GM10266 (cell line): Measurements from ENCODE around the gene C5orf58.
A peak's percentile ranks its signal among the peaks of the same experiment; 100 is the strongest.

Experiments used
- DNase-seq: peaks from one replicate; pipeline ENCODE4 v3.0.0; 2012; ENCODE audit errors: extremely low spot score
- TF ChIP-seq, protein P1 (sequence below): IDR thresholded peaks from 2 replicates; pipeline ENCODE4 v1.5.1; 2012; ENCODE audit warnings: mild to moderate bottlenecking, low read depth; ENCODE audit not compliant: control insufficient read depth, insufficient read depth; ENCODE audit errors: missing control alignments

C5orf58 gene, protein sequence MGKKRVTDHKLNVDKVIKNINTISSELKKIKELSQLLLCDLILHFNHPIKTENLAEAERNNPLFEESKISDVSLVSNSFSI

DNA sequence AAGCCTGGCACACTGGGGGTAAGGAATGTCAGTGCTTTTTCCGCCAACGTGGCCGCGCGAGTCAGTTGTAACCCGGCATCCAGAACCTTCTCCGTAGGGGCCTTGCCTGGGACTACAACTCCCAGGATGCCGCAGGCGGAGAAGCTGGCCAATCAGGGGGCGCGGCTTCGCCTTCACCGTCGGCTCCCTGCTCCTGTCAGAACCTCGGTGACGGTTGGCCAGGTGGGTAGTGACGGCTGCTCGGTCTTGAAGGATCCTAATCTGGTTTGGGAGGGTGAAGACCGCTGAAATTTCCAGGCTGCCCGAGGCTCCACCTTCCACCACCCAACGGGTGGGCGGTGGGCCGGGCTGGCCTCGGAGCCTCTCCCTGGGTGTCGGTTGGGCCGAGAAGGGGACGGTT is at the start of gene C5orf58:
Gene C5orf58, plus strand, starts transcription at position 200 of the 400 bp plus-strand sequence. CDS start 1,992 bp downstream, outside the sequence.
- TF ChIP-seq, protein P1, sequence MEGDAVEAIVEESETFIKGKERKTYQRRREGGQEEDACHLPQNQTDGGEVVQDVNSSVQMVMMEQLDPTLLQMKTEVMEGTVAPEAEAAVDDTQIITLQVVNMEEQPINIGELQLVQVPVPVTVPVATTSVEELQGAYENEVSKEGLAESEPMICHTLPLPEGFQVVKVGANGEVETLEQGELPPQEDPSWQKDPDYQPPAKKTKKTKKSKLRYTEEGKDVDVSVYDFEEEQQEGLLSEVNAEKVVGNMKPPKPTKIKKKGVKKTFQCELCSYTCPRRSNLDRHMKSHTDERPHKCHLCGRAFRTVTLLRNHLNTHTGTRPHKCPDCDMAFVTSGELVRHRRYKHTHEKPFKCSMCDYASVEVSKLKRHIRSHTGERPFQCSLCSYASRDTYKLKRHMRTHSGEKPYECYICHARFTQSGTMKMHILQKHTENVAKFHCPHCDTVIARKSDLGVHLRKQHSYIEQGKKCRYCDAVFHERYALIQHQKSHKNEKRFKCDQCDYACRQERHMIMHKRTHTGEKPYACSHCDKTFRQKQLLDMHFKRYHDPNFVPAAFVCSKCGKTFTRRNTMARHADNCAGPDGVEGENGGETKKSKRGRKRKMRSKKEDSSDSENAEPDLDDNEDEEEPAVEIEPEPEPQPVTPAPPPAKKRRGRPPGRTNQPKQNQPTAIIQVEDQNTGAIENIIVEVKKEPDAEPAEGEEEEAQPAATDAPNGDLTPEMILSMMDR: no peak
- no peak for DNase-seq

DNA sequence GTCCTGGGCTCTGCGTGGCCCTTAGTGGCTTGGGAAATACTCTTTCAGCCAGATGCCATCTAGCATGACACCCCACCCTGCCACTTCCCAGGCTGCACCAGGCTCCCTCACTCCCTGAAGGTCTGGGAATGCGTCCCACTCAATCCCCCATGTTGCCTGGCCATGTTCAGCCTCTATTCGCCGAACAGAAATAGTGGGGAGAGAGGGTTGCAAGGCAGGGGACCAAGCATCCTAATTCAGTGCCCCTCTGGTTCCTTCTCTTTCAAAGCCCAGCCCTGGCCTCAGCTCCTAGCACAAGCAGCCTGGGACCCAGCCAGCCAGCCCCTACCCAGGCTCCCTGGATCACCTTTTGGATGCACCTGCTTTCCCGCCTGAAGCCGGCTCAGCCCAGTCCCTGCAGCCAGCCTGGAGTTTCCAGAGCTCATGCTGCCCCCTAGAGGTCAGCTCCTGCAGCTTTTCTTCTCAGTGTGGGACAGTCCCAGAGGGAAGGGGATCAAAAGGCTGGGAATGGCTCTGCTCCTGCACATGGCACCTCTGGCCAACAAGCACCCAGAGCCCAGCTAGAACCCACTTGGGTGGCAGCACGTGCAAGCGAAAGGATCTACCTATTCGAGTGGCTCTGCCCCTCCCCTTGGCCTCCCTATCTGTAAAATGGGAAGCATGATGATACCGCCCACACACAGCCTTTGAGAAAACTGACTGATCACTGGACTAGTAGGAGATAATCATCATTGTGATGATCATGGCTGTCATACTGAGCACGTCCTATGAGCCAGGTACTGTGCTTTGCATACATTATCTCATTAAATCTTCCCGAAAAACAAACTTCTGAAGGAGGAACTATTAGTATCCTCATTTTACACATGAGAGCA is 48.7 kb upstream of the C5orf58 start:
- peak; percentile 55 for DNase-seq
- TF ChIP-seq, protein P1: peak; percentile 88

DNA sequence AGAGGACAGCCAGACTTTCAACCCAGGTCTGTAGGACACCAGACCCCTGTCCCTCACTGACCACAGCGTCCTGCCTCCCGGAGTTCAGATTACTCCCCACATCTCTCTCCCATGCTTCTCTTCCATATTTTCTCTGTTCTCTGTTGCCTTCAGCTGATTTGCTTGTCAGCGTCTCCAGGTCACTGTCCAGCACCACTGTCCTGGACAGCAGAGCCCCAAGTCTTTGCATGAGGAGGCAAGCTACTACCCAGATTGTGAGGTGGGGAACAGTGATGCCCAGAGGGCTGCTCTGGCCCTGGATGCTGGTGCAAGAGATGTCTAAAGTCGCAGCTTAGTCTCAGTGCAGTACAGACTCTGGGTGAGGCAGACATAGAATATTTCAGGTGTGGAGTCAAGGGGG is 48.0 kb upstream of the C5orf58 start:
- no peak for DNase-seq
- TF ChIP-seq, protein P1: no peak

DNA sequence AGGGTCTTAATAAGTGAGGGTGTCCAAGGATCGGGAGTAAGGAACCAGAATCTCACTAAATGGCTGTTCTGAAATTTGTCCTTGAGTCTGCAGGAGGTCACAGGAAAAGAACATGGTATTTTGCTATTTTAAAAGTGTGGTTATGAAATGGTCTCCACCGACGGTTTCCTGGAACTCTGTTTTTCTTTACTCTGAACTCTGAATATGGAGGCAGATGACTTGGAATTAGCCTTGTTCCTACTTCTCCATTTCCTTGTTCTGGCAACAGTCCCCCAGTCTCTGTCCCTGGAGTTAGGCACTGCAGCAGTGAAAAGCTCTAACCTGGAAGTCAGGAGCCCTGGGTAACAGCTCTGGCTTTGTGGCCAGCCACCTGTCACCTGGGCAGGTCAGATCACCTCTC is 46.6 kb upstream of the C5orf58 start:
- TF ChIP-seq, protein P1: no peak
- no peak for DNase-seq

DNA sequence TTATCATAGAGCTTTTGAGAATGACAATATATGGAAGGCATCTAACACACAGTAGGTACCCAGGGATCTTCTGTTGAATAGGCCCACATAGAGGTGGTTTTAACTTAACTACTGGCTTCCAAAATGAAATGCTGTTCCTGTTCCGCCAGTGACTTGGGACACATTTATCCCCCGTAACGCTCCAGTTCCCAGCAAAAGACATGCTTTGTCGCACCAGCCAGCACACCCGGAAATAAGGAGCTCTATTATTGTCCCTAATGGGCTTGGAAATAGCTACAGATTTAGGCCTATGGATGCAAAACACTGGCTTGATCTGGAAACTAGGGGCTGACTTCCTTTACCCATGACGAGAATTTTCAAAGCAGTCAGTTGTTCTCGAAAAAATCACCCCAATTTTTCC is 45.9 kb upstream of the C5orf58 start:
- TF ChIP-seq, protein P1: no peak
- no peak for DNase-seq

DNA sequence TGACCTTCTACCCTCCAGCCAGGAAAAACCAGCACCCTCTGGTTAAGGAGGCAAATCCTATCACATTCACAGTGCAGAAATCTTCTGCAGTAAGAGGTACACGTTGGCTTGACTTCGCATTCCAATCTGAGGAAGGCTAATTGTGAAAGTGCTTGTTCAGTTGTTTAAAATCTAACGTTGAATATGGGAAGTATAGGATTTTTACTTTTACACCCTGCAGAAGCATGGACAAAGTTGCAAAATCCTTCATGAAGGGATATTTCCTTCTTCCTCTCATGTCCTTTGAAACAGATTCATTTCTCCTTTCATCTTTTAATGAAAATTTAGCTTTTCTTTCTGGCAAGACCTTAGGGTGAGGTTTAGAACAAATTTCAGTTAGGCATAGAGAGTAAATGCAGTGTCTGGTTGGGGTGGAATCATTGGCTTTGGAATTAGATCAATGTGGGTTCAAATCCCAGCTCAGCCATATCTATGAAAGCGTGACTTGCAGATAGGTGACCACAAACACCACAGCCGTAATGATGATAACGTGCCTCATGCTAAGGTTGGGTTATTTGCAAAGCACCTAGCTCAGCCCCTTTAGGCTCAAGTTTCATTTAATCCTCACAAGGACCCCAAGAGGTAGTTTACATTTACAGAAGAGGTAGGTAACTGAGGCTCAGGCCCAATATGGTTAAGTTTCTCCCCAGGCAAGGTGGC is 42.2 kb upstream of the C5orf58 start:
- TF ChIP-seq, protein P1: no peak
- no peak for DNase-seq
